ENCODE data around the gene CUL4A. TPM values are rescaled to one million over a fixed set of nuclear protein-coding genes. Genes with fewer than 3 reads are reported as not detected.
"Not testable (repeated sequence)": the region's sequence is repeated elsewhere in the genome, so short reads cannot be mapped to it uniquely, and the experiment has no call there.

Gene CUL4A
- total RNA-seq, 2 experiments from 2014 or later: 87.7 to 88.9 TPM

DNA sequence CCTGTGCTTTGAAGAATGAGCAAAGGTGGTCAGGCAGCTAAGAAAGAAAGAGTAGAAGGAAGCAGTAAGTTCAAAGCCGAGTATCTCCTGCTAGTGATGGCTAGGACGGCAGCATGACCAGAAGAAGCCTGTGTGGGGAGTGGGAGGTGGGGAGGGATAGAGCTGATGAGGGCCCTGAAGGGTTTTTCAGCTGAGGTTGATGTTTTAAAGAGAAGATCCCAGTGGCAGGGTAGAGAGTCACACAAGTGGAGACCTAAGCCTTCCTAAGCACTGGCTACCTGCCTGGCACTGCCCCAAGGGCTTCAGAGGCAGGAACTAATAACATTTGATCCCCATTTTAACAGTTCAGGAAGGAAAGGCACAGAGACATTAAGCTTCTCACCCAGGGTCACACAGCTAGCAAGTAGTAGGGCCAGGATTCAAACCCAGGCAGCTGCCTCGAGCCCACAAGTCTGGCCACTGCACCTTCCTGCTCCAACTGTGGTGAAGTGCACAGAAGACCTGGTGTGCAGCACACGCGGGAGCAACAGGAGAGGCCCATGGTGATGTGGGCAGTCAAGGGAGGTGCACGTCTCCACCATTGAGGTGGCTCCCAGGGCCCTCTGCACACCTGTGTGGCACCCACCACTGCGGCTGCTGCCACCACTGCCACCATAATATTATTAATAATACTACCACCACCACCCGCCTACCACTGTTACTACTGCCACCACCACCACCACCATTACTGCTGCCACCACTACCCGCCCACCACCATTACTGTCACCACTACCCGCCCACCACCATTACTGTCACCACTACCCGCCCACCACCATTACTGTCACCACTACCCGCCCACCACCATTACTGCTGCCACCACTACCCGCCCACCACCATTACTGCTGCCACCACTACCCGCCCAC, 22.1 kb downstream of the CUL4A start:
- peaks cover 30% of the 10 kb centered on the region for H3K36me3 Mint-ChIP-seq
- no peaks in the 10 kb centered on the region for H3K4me1 Mint-ChIP-seq
- H3K27ac Mint-ChIP-seq: no peak overlapping the region
- DNase-seq: no peak
- H3K9me3 Mint-ChIP-seq: no peaks in the 10 kb centered on the region
- no peaks in the 10 kb centered on the region for H3K27me3 Mint-ChIP-seq
- H3K4me3 Mint-ChIP-seq: no peak overlapping the region

DNA sequence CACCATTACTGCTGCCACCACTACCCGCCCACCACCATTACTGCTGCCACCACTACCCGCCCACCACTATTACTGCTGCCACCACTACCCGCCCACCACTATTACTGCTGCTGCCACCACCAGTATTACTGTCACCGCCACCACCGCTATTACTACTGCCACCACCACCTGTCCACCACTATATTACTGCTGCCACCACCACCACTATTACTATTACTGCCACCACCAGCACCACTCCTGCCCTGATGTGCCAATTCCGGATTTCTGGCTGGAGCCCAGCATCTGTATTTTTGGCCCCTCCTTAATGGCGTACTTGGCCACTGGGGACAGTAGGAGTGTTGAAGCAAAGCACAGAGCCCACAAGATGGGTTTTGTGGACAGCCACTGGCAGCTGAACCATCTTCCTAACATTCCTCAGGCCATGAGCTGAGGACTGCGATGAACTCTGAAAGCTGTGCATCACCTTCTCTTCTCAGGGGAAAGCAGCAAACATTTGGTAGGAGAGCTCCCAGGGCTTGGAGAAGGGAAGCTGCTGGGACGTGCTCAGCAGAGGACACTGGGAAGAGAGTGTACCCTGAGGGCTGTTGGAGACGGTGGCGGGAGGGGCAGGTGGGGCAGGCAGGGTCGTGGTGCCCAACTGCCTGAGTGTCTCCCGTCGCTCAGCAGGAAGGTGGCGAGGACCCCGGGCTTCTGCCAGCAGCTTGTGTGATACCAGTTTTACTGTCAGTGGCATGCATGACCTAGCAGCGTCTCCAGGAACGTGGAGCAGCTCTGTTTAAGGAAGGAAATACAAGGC, 23.0 kb downstream of the CUL4A start:
- H3K4me3 Mint-ChIP-seq: no peak overlapping the region
- H3K36me3 Mint-ChIP-seq: peaks cover 29% of the 10 kb centered on the region
- DNase-seq: no peak
- H3K27me3 Mint-ChIP-seq: no peaks in the 10 kb centered on the region
- no peaks in the 10 kb centered on the region for H3K9me3 Mint-ChIP-seq
- H3K4me1 Mint-ChIP-seq: no peaks in the 10 kb centered on the region
- H3K27ac Mint-ChIP-seq: no peak overlapping the region

DNA sequence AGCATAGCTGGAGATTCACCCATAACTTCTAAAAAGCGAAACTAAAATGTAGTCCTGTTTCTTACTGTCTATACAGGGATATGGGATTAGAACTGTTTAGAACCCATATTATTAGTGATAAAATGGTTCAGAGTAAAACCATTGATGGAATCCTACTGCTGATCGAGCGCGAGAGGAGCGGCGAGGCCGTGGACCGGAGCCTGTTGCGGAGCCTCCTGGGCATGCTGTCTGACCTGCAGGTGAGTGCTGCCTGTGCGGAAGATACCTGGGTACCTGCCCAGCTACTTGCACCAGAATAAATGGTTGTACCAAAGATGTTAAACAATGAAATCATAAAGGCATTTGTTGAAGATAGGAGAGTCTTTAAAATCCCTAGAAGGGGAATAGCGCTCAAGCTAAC, 23.7 kb downstream of the CUL4A start:
- Mint-ChIP-seq H3K36me3 (peaks cover 29% of the 10 kb centered on the region), H3K27ac (no peak overlapping the region), H3K27me3 (no peaks in the 10 kb centered on the region), H3K4me1 (no peaks in the 10 kb centered on the region), H3K9me3 (no peaks in the 10 kb centered on the region), H3K4me3 (no peak overlapping the region)
- no peak for DNase-seq

DNA sequence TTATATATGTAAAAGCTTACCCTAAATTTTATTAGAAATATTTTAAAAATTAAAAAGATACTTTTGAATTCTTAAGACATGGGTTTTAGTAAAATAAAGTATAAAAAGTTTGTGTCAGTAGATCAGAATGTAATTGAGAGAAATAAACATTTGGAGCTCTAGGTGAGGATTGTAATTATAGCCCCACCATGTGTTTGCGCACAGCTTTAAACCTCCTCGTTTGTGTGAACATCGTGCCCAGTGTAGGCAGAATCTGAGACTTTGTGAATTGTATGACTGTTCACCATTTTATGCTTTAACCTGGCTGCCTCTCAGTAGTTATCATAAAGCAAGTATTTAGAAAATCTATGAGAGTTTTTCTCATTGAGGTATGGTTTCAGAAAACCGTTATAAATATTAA, 29.1 kb downstream of the CUL4A start:
- DNase-seq: no peak
- no peak overlapping the region for H3K27ac Mint-ChIP-seq
- no peak overlapping the region for H3K4me3 Mint-ChIP-seq
- no peaks in the 10 kb centered on the region for H3K4me1 Mint-ChIP-seq
- H3K27me3 Mint-ChIP-seq: no peaks in the 10 kb centered on the region
- H3K36me3 Mint-ChIP-seq: peaks cover 12% of the 10 kb centered on the region
- H3K9me3 Mint-ChIP-seq: no peaks in the 10 kb centered on the region

DNA sequence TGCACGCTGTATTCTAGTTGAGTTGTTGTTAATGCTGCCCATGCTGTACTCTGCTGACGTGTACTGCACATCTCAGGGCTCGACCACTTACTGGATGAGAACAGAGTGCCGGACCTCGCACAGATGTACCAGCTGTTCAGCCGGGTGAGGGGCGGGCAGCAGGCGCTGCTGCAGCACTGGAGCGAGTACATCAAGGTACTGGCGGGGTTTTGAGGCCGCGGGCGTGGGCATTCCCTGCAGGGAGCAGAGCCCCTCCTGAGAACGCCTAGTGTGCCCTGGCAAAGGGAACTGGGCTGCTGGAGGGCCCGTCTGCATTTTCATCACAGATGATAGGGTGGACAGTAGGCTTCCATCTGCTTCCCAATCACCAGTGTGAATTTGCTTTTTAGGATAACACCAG, 29.9 kb downstream of the CUL4A start:
- no peaks in the 10 kb centered on the region for H3K4me1 Mint-ChIP-seq

DNA sequence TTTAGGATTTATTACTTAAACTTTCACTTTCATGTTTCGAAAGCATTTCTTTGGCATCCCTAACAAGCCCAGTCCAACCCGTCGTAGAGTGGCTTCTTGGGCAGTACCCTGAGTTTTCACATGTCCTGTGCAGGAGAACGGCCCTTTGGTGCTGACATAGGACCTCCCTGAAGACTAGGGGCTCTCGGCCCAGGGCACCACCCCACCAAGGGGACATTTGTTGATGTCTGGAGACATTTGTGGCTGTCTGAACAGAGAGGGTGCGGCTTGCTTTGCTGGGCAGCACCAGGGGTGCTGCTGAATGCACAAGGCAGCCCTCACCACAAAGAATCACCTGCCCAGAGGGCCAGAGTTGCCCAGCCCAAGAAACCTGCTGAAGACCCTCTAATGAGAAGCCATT, 30.6 kb downstream of the CUL4A start:
- H3K27me3 Mint-ChIP-seq: no peaks in the 10 kb centered on the region
- no peaks in the 10 kb centered on the region for H3K9me3 Mint-ChIP-seq
- no peak overlapping the region for H3K4me3 Mint-ChIP-seq
- H3K36me3 Mint-ChIP-seq: peaks cover 14% of the 10 kb centered on the region
- no peak for DNase-seq
- H3K27ac Mint-ChIP-seq: no peak overlapping the region
- H3K4me1 Mint-ChIP-seq: no peaks in the 10 kb centered on the region

More for the DNA sequence above, 29.9 kb downstream of the CUL4A start:
- no peak overlapping the region for H3K27ac Mint-ChIP-seq
- DNase-seq: no peak
- H3K36me3 Mint-ChIP-seq: peaks cover 15% of the 10 kb centered on the region
- H3K27me3 Mint-ChIP-seq: no peaks in the 10 kb centered on the region
- H3K9me3 Mint-ChIP-seq: no peaks in the 10 kb centered on the region
- H3K4me3 Mint-ChIP-seq: no peak overlapping the region

DNA sequence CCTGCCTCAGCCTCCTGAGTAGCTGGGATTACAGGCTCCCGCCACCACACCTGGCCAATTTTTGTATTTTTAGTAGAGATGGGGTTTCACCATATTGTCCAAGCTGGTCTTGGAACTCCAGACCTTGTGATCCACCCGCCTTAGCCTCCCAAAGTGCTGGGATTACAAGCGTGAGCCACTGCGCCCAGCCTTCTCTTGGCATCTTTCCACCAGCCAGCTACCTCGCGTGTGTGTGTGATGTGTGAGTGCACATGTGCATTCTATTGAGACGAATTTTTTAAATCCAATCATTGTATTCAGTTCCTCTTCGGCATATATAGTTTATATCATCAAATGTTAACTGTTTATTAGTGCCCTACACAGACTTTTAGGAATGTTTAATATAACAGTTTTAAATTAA, 32.2 kb downstream of the CUL4A start:
- H3K36me3 Mint-ChIP-seq: peaks cover 20% of the 10 kb centered on the region
- not testable (repeated sequence) for DNase-seq, H3K4me3 Mint-ChIP-seq, H3K27ac Mint-ChIP-seq, H3K9me3 Mint-ChIP-seq, H3K4me1 Mint-ChIP-seq, H3K27me3 Mint-ChIP-seq

DNA sequence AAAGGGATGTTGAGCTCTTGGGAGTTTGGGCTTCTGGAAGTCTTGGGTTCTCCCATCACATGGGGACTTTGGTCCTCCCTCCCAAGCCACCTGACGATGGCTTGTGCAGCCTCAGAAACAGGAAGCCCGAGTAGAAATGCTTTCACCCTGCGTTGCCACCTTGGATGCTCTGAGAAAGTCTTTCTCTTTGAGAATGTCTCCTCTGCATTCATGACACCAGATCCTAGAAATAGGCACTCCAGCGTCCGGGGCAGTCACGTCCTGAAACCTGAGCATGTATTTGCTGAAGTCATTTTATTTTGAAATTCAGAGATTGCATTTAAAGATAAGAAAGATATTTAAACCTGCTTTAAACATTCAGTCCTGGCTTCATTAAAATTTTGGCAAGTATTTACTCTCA, 34.4 kb downstream of the CUL4A start:
- no peak for DNase-seq
- Mint-ChIP-seq H3K4me1 (no peaks in the 10 kb centered on the region), H3K9me3 (no peaks in the 10 kb centered on the region), H3K36me3 (peaks cover 21% of the 10 kb centered on the region), H3K27me3 (no peaks in the 10 kb centered on the region), H3K27ac (no peak overlapping the region), H3K4me3 (no peak overlapping the region)

DNA sequence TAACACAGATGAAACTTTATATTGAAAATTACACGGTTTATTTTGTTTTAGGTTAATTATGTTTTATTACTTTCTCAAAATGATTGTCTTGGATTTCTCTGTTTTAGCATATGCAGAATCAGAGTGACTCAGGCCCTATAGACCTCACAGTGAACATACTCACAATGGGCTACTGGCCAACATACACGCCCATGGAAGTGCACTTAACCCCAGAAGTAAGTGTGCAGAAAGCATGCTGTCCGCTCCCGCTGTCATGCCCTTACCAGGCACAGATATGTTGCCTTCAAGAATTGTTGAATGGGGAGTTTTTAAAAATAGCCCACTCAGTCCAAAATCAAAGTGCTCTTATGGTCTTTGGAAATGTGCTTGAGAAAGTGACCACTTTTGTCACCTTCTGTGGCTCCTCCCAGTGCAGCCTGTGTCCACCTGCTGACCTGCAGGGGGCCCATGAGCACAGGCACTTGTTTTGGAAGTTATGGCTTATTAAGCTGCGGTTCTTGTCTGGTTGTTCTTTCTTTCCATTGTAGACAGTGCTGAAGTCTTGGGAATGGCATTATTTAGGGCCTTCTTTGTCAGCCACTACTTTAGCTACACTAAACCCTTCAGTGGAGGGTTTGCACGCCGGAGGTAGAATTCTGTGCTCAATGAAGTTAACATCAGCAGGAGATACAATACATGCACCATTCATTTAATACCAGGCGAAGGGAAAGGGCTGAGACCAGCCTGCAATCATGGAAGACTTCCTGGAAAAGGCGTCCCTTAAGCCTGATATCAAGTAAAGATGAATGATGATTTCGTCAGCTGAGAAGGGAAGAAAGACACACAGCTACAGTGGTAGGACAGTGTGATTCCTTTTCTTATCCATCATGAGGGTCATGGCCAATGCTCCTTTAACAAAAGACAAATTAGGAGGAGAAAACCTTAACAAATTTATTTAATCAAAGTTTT, 36.7 kb downstream of the CUL4A start:
- H3K9me3 Mint-ChIP-seq: no peaks in the 10 kb centered on the region
- H3K4me1 Mint-ChIP-seq: no peaks in the 10 kb centered on the region
- peaks cover 25% of the 10 kb centered on the region for H3K36me3 Mint-ChIP-seq
- DNase-seq: no peak
- no peak overlapping the region for H3K4me3 Mint-ChIP-seq
- no peak overlapping the region for H3K27ac Mint-ChIP-seq
- no peaks in the 10 kb centered on the region for H3K27me3 Mint-ChIP-seq

DNA sequence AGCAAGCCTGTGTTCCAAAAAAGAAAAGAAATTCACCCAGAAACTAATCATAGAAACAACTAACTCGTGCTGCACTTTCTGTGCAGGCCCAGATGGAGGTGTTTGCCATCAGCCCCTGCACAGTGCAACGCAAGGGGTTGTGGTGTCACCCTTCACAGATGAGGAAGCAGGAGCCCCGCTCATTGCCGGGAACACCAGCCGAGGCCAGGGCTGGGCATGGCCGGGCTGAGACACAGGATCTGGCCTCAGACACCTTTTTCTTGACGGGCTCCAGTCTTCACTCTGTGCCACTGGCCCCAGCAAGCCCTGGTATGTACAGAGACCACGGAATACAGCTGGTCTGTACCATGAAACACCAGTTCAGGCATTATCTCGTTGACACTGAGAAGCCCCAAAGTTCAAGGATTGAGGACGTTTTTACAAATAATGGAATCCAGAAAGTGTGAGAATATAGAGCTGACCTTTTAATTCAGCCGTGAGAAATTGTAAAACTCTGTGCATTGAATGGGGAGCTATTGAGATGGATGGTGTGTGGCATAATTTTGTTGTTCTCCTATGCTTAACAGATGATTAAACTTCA, 43.2 kb downstream of the CUL4A start:
- no peak overlapping the region for H3K27ac Mint-ChIP-seq

DNA sequence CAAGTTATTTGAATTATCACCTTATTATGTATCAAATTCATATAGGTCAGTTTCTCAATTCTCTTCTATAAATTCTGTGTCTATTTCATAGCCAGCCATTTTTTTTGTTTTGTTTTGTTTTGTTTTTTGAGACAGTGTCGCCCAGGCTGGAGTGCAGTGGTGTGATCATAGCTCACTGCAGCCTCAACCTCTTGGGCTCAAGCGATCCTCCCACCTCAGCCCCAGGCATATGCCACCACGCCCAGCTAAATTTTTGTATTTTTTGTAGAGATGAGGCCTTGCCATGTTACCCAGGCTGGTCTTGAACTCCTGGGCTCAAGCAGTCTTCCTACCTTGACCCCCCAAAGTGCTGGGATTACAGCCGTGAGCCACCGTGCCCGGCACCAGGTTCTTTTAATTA, 48.5 kb downstream of the CUL4A start:
- not testable (repeated sequence) for H3K27me3 Mint-ChIP-seq, H3K27ac Mint-ChIP-seq, H3K4me1 Mint-ChIP-seq, DNase-seq, H3K9me3 Mint-ChIP-seq, H3K4me3 Mint-ChIP-seq
- peaks cover 36% of the 10 kb centered on the region for H3K36me3 Mint-ChIP-seq

More for the DNA sequence above, 43.2 kb downstream of the CUL4A start:
- Mint-ChIP-seq H3K27me3 (no peaks in the 10 kb centered on the region), H3K4me1 (no peaks in the 10 kb centered on the region), H3K9me3 (no peaks in the 10 kb centered on the region), H3K36me3 (peaks cover 27% of the 10 kb centered on the region), H3K4me3 (no peak overlapping the region)
- DNase-seq: no peak

DNA sequence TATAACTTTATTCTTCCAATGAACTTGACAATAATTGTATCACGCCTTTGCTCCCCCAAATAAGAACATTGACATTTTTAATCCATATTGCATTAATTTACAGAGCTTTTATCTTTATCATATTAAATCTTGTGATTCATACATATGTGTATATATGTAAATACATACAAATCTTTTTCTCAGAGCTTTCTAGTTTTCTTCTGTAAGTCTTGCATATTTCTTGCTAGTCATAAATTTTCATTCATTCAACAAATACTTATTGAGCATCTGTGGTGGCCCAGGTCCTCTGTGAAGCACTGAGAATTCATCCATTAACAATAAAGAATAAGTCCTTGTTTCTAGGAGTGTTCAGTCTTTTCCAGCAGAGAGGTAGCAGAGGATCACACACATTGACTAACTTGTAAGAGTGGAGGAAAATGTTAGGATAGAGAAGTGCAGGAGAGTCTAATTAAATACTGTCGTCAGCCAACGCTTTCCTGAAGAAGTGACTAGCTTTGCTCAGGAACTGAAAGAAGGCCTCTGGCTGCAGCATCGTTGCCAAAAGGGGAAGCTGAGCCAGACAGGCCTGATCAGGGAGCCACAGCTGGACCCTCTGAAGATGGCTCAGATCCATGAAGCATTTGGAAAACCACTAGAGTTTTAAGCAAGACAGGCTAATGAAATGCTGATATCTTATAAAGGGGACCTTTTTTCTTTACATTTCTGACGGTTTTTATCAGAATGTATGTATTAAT, 49.1 kb downstream of the CUL4A start:
- DNase-seq: no peak
- Mint-ChIP-seq H3K27ac (no peak overlapping the region), H3K27me3 (no peaks in the 10 kb centered on the region), H3K4me1 (no peaks in the 10 kb centered on the region), H3K4me3 (no peak overlapping the region), H3K36me3 (peaks cover 36% of the 10 kb centered on the region), H3K9me3 (no peaks in the 10 kb centered on the region)

DNA sequence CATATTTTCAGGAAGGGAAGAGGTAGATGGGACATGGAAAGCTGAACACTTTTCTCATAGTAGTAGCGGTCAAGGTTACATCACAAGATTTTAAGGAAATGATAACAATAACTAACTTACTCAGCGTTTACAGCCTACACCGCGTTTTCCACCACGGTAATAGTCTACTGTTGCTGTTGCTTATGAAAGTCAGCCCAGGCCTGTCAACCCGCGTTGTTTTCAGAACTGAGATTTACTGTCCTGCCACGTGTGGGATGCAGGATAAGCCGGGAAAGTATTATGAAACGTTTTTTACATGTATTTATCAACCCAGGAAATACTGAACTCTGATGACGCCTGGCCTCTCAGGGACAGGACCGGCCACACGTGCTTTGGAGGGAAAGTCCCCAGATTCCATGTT, 51.6 kb downstream of the CUL4A start:
- Mint-ChIP-seq H3K27ac (no peak overlapping the region), H3K9me3 (no peaks in the 10 kb centered on the region), H3K27me3 (no peaks in the 10 kb centered on the region), H3K36me3 (peaks cover 31% of the 10 kb centered on the region), H3K4me3 (no peak overlapping the region), H3K4me1 (no peaks in the 10 kb centered on the region)
- no peak for DNase-seq

DNA sequence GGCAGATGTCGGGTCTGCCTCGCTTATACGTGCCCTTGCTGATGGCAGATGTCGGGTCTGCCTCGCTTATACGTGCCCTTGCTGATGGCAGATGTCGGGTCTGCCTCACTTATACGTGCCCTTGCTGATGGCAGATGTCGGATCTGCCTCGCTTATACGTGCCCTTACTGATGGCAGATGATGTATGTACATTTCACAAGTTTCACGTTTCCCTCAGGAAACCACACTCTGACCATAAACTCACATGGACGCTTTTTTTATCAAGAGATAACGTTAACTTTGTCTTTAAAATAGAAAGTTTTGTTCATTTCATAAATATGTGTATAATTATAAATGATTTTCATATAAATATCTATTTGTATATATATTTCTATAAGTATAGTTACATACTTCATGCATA, 53.6 kb downstream of the CUL4A start:
- not testable (repeated sequence) for H3K4me3 Mint-ChIP-seq, H3K4me1 Mint-ChIP-seq, H3K27ac Mint-ChIP-seq, H3K9me3 Mint-ChIP-seq, DNase-seq, H3K27me3 Mint-ChIP-seq
- H3K36me3 Mint-ChIP-seq: peaks cover 19% of the 10 kb centered on the region

Data from activated naive CD8-positive, alpha-beta T cell treated with anti-CD3 and anti-CD28 coated beads for 36 hours (primary cell).